Measurements from ENCODE around the gene SMIM21.

GRCh38 chr18:75409806-75410205, 17.7 kb downstream of the SMIM21 start:
- TF ChIP-seq CTCF (conservative IDR thresholded peaks at IDR 0.05) (no peak), ZFX (IDR thresholded peaks at IDR 0.05) (no peak)

Data from C4-2B (cell line).